Measurements from ENCODE around the gene AKR7A3.

DNA sequence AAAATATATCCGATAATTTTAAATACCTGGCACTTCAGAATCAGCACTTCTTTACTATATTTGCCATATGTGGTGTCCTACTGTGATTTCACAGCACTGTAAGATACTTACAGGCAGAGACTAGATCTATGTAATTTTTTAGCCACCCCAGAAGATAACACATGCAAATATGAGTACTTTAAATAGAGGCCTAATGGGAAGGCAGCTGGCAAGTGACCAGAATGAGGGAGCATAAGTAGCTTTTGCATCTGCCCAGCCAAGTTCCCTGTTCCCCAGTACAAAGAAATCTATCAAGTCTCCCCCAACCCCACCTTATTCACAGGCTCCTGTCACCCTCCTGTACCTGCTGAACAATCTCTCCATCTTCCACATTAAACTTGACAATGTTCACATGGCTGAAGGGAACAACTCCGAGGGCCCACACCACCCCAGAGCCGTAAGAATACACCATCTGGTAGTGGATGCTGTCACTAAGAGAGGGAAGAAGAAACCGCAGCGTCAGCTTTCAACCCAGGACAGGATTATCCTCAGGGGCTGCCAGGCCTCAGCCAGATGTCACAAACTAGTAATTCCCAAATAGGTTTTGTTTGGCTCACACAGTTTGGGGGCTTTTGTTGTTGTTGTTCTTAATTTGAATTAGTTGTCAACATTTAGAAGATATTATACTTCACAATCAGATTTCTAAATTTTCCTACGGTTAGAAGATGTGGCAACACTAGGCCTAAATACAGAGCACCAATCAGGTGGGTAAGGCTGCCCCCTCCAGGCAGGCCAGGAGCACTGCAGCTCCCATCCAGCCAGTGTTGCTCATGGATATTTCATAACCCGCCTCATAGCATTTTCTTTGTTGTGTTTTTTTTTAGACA, 47.7 kb downstream of the AKR7A3 start:
- TF ChIP-seq, protein P1, sequence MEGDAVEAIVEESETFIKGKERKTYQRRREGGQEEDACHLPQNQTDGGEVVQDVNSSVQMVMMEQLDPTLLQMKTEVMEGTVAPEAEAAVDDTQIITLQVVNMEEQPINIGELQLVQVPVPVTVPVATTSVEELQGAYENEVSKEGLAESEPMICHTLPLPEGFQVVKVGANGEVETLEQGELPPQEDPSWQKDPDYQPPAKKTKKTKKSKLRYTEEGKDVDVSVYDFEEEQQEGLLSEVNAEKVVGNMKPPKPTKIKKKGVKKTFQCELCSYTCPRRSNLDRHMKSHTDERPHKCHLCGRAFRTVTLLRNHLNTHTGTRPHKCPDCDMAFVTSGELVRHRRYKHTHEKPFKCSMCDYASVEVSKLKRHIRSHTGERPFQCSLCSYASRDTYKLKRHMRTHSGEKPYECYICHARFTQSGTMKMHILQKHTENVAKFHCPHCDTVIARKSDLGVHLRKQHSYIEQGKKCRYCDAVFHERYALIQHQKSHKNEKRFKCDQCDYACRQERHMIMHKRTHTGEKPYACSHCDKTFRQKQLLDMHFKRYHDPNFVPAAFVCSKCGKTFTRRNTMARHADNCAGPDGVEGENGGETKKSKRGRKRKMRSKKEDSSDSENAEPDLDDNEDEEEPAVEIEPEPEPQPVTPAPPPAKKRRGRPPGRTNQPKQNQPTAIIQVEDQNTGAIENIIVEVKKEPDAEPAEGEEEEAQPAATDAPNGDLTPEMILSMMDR (IDR thresholded peaks at IDR 0.05) = peak; percentile 94
- no peak for TF ChIP-seq ZFX (IDR thresholded peaks at IDR 0.05; ENCODE audit: borderline replicate concordance)

Measured in 22Rv1 (cell line).